ENCODE measurements around the gene ITPR1.
A peak's percentile ranks its signal among the peaks of the same experiment; 100 is the strongest.

Gene ITPR1

GRCh38 chr3:4606911-4607310 lies 113.8 kb downstream of the ITPR1 start:
- no peak for DNase-seq
- in situ Hi-C loops (cut with MboI; ENCODE audit: low pct_unique_long_range_greater_than_20kb, low sequenced_read_pairs), result loop anchor here (25.0 kb wide), 1 partner anchor 270 kb away; no protein-coding TSS in a partner anchor

GRCh38 chr3:4613366-4613765 lies 120.2 kb downstream of the ITPR1 start:
- DNase-seq, result no peak
- in situ Hi-C loops (cut with MboI; ENCODE audit: low pct_unique_long_range_greater_than_20kb, low sequenced_read_pairs), result loop anchor here (25.0 kb wide), 1 partner anchor 276 kb away; no protein-coding TSS in a partner anchor

- no peak for DNase-seq
- in situ Hi-C loops (cut with MboI; ENCODE audit: low pct_unique_long_range_greater_than_20kb, low sequenced_read_pairs), result loop anchor here (25.0 kb wide), 1 partner anchor 277 kb away; no protein-coding TSS in a partner anchor
Observed at GRCh38 chr3:4614070-4614469, 120.9 kb downstream of the ITPR1 start.

- no peak for DNase-seq
- in situ Hi-C loops (cut with MboI; ENCODE audit: low pct_unique_long_range_greater_than_20kb, low sequenced_read_pairs), result loop anchor here (25.0 kb wide), 1 partner anchor 278 kb away; no protein-coding TSS in a partner anchor
Observed at GRCh38 chr3:4614927-4615326, 121.8 kb downstream of the ITPR1 start.

- no peak for DNase-seq
- in situ Hi-C loops (cut with MboI; ENCODE audit: low pct_unique_long_range_greater_than_20kb, low sequenced_read_pairs), result loop anchor here (25.0 kb wide), 1 partner anchor 278 kb away; no protein-coding TSS in a partner anchor
Observed at GRCh38 chr3:4615750-4616149, 122.6 kb downstream of the ITPR1 start.

GRCh38 chr3:4623421-4623999 lies 130.4 kb downstream of the ITPR1 start:
- in situ Hi-C loops (cut with MboI; ENCODE audit: low pct_unique_long_range_greater_than_20kb, low sequenced_read_pairs), result loop anchor here (25.0 kb wide), 1 partner anchor 286 kb away; no protein-coding TSS in a partner anchor
- no peak for DNase-seq

- in situ Hi-C loops (cut with MboI; ENCODE audit: low pct_unique_long_range_greater_than_20kb, low sequenced_read_pairs), result no loop called here
Observed at GRCh38 chr3:4627651-4628375, 134.7 kb downstream of the ITPR1 start.

GRCh38 chr3:4629095-4630007 lies 136.2 kb downstream of the ITPR1 start:
- in situ Hi-C loops (cut with MboI; ENCODE audit: low pct_unique_long_range_greater_than_20kb, low sequenced_read_pairs), result no loop called here
- no peak for DNase-seq

More at GRCh38 chr3:4627651-4628375, 134.7 kb downstream of the ITPR1 start:
- no peak for DNase-seq

- DNase-seq, result peak; percentile 80
- in situ Hi-C loops (cut with MboI; ENCODE audit: low pct_unique_long_range_greater_than_20kb, low sequenced_read_pairs), result no loop called here
Observed at GRCh38 chr3:4633078-4634004, 140.2 kb downstream of the ITPR1 start.

GRCh38 chr3:4634894-4635293 lies 141.7 kb downstream of the ITPR1 start:
- no peak for DNase-seq
- in situ Hi-C loops (cut with MboI; ENCODE audit: low pct_unique_long_range_greater_than_20kb, low sequenced_read_pairs), result no loop called here

GRCh38 chr3:4637265-4637664 lies 144.1 kb downstream of the ITPR1 start:
- in situ Hi-C loops (cut with MboI; ENCODE audit: low pct_unique_long_range_greater_than_20kb, low sequenced_read_pairs), result no loop called here
- DNase-seq, result no peak

- in situ Hi-C loops (cut with MboI; ENCODE audit: low pct_unique_long_range_greater_than_20kb, low sequenced_read_pairs), result no loop called here
- no peak for DNase-seq
Observed at GRCh38 chr3:4641863-4642563, 148.9 kb downstream of the ITPR1 start.

- in situ Hi-C loops (cut with MboI; ENCODE audit: low pct_unique_long_range_greater_than_20kb, low sequenced_read_pairs), result no loop called here
- no peak for DNase-seq
Observed at GRCh38 chr3:4642611-4643010, 149.5 kb downstream of the ITPR1 start.

- no peak for DNase-seq
- in situ Hi-C loops (cut with MboI; ENCODE audit: low pct_unique_long_range_greater_than_20kb, low sequenced_read_pairs), result no loop called here
Observed at GRCh38 chr3:4643904-4644547, 150.9 kb downstream of the ITPR1 start.

GRCh38 chr3:4644951-4645350 lies 151.8 kb downstream of the ITPR1 start:
- in situ Hi-C loops (cut with MboI; ENCODE audit: low pct_unique_long_range_greater_than_20kb, low sequenced_read_pairs), result no loop called here
- no peak for DNase-seq

GRCh38 chr3:4645468-4645867 lies 152.3 kb downstream of the ITPR1 start:
- no peak for DNase-seq
- in situ Hi-C loops (cut with MboI; ENCODE audit: low pct_unique_long_range_greater_than_20kb, low sequenced_read_pairs), result no loop called here

- in situ Hi-C loops (cut with MboI; ENCODE audit: low pct_unique_long_range_greater_than_20kb, low sequenced_read_pairs), result no loop called here
- DNase-seq, result no peak
Observed at GRCh38 chr3:4647411-4647810, 154.3 kb downstream of the ITPR1 start.
